ENCODE results near the gene CPSF4L.

GRCh38 chr17:73304438-73304837 lies 42.8 kb upstream of the CPSF4L start:
- TF ChIP-seq EZH2 (IDR thresholded peaks at IDR 0.05; ENCODE audit: borderline replicate concordance, low read depth, low read length, severe bottlenecking) (no peak), CTCF (IDR thresholded peaks at IDR 0.05; ENCODE audit: extremely low read depth in 1 of 2, insufficient read depth in 1 of 2, low read depth in 1 of 2, low read length in 2 of 2) (no peak), POLR2A (IDR thresholded peaks at IDR 0.05; ENCODE audit: low read depth, low read length) (no peak), JUN (IDR thresholded peaks at IDR 0.05; ENCODE audit: borderline replicate concordance, insufficient read depth, insufficient read length, low read depth) (no peak), POLR2AphosphoS5 (IDR thresholded peaks at IDR 0.05; ENCODE audit: insufficient read depth, low read depth, low read length) (no peak), GATA2 (IDR thresholded peaks at IDR 0.05; ENCODE audit: insufficient read depth, insufficient read length, low read depth, low read length) (no peak), MAX (IDR thresholded peaks at IDR 0.05; ENCODE audit: insufficient read depth, insufficient read length) (no peak), MYC (IDR thresholded peaks at IDR 0.05; ENCODE audit: low read depth, low read length) (no peak)

Data from endothelial cell of umbilical vein (primary cell).